VCaP (cell line): ENCODE data around the gene HYAL1.
"Not testable (repeated sequence)": the region's sequence is repeated elsewhere in the genome, so short reads cannot be mapped to it uniquely, and the experiment has no call there.

Experiments
- H3K27ac ChIP-seq: fragments of 450-650 bp; 2 replicates; pipeline ENCODE4 v1.5.1; 2017
- CTCF ChIP-seq: fragments of 450-650 bp; conservative IDR thresholded peaks from 2 replicates; pipeline ENCODE4 v1.5.1; 2017; ENCODE audit warnings: mild to moderate bottlenecking, moderate library complexity

HYAL1 gene

GRCh38 chr3:50276762-50277101 is 26.6 kb downstream of the HYAL1 start:
- no peak for TF ChIP-seq CTCF

GRCh38 chr3:50275996-50276761 is 27.2 kb downstream of the HYAL1 start:
- no peak overlapping the region for H3K27ac ChIP-seq
- TF ChIP-seq CTCF = no peak

More at GRCh38 chr3:50276762-50277101, 26.6 kb downstream of the HYAL1 start:
- H3K27ac ChIP-seq = no peak overlapping the region

- no peak overlapping the region for H3K27ac ChIP-seq
- no peak for TF ChIP-seq CTCF
Observed at GRCh38 chr3:50275141-50275995, 28.0 kb downstream of the HYAL1 start.

- no peak overlapping the region for H3K27ac ChIP-seq
Observed at GRCh38 chr3:50274371-50275104, 28.8 kb downstream of the HYAL1 start.

GRCh38 chr3:50273689-50274065 is 29.7 kb downstream of the HYAL1 start:
- TF ChIP-seq CTCF = no peak
- no peak overlapping the region for H3K27ac ChIP-seq

More at GRCh38 chr3:50274371-50275104, 28.8 kb downstream of the HYAL1 start:
- TF ChIP-seq CTCF = peak; percentile 85

- H3K27ac ChIP-seq = peak overlapping the region; percentile 13; the same call in 1 of the 2 replicates
- peak; percentile 98 for TF ChIP-seq CTCF
Observed at GRCh38 chr3:50272911-50273688, 30.3 kb downstream of the HYAL1 start.

- not testable (repeated sequence) for H3K27ac ChIP-seq
Observed at GRCh38 chr3:50272538-50272910, 30.9 kb downstream of the HYAL1 start.
